Endothelial cell of umbilical vein (primary cell): ENCODE results near the gene GLTP.

ENCODE experiments used
- CTCF ChIP-seq, 2 donors: IDR thresholded peaks; 1 replicate in 1 of 2; 2 replicates in 1 of 2; pipeline ENCODE4 v1.5.1; 2011; ENCODE audit warnings: low read length in 2 of 2, mild to moderate bottlenecking in 2 of 2, moderate library complexity in 2 of 2, control low read depth in 1 of 2, inconsistent platforms in 1 of 2, low read depth in 1 of 2; ENCODE audit not compliant: insufficient read depth in 1 of 2; ENCODE audit errors: extremely low read depth in 1 of 2
- FOS ChIP-seq: IDR thresholded peaks from 2 replicates; pipeline ENCODE4 v1.6.1; 2011; ENCODE audit warnings: mild to moderate bottlenecking, low read length, moderate library complexity, borderline replicate concordance; ENCODE audit not compliant: insufficient read depth
- MYC ChIP-seq: IDR thresholded peaks from one replicate; pipeline ENCODE4 v1.6.1; 2011; ENCODE audit warnings: mild to moderate bottlenecking, low read depth, low read length
- POLR2A ChIP-seq: IDR thresholded peaks from 2 replicates; pipeline ENCODE4 v1.6.1; 2012; ENCODE audit warnings: low read depth, mild to moderate bottlenecking, control low read depth, low read length

- TF ChIP-seq CTCF (IDR thresholded peaks at IDR 0.05; ENCODE audit: extremely low read depth in 1 of 2, insufficient read depth in 1 of 2, low read depth in 1 of 2, low read length in 2 of 2) = no peak
- TF ChIP-seq FOS = no peak
- TF ChIP-seq MYC = no peak
- TF ChIP-seq POLR2A = no peak
Measured at GRCh38 chr12:109910254-109910968, 30.1 kb upstream of the GLTP start.
